Panc1 (cell line): ENCODE results near the gene SLC51B. TPM values are rescaled to one million over a fixed set of nuclear protein-coding genes. Genes with fewer than 3 reads are reported as not detected.

Source experiments
- ATAC-seq: fragments of 200-7000 bp; cut with Tn5 transposase; 2 replicates; pipeline ENCODE4 v1.9.1; 2020; ENCODE audit warnings: mild to moderate bottlenecking, moderate library complexity
- BruUV-seq: library from RNA; stranded (reverse); fragments of 400-500 nt; replicated peaks from 2 replicates; lab custom pipeline; 2021; lab: Mats Ljungman, UMichigan
- CTCF ChIA-PET: fragments of 300-600 bp; sonication (Branson Sonifier 250); formaldehyde crosslinking; loops from one replicate; lab custom pipeline; 2022; ENCODE audit warnings: antibody characterized with exemption; lab: Charles Lee
- POLR2A ChIA-PET: fragments of 300-600 bp; sonication (Branson Sonifier 250); formaldehyde crosslinking; loops from one replicate; lab custom pipeline; 2022; ENCODE audit warnings: antibody characterized with exemption; lab: Charles Lee
- DNase-seq: peaks from one replicate; pipeline ENCODE4 v3.0.0-alpha.2; 2010; ENCODE audit warnings: low read depth, low spot score
- H3K27ac ChIP-seq: 2 replicates; pipeline ENCODE4 v1.5.1; 2011; ENCODE audit warnings: mild to moderate bottlenecking, low read length, inconsistent platforms
- H3K27me3 ChIP-seq: fragments of 200-500 bp; sonication (Bioruptor generic); 2 replicates; pipeline ENCODE4 v1.6.0; 2014; ENCODE audit warnings: low read length, inconsistent platforms; ENCODE audit not compliant: control insufficient read depth, insufficient read depth
- H3K36me3 ChIP-seq: fragments of 200-500 bp; sonication (Bioruptor generic); 2 replicates; pipeline ENCODE4 v1.5.1; 2014; ENCODE audit warnings: inconsistent platforms, mild to moderate bottlenecking, low read length, moderate library complexity; ENCODE audit not compliant: control insufficient read depth, insufficient read depth
- H3K4me1 ChIP-seq: 2 replicates; pipeline ENCODE4 v1.5.1; 2011; ENCODE audit warnings: inconsistent platforms, mild to moderate bottlenecking, low read length, moderate library complexity; ENCODE audit not compliant: control insufficient read depth, insufficient read depth
- H3K4me3 ChIP-seq, 2 experiments: 2 replicates each; pipeline ENCODE4 v1.5.1; 2011 to 2012; ENCODE audit warnings: low read depth in 2 of 2, low read length in 2 of 2, mild to moderate bottlenecking in 2 of 2, inconsistent platforms in 1 of 2, moderate library complexity in 1 of 2
- H3K9me3 ChIP-seq: fragments of 200-500 bp; sonication (Bioruptor generic); 2 replicates; pipeline ENCODE4 v1.5.1; 2014; ENCODE audit warnings: low read depth, mild to moderate bottlenecking, inconsistent platforms, low read length, moderate library complexity; ENCODE audit not compliant: control insufficient read depth, insufficient read depth
- POLR2AphosphoS5 ChIP-seq: IDR thresholded peaks from 2 replicates; pipeline ENCODE4 v1.6.1; 2012; ENCODE audit warnings: mild to moderate bottlenecking, low read depth, low read length, moderate library complexity
- SIN3A ChIP-seq: IDR thresholded peaks from 2 replicates; pipeline ENCODE4 v1.6.1; 2012; ENCODE audit warnings: low read depth, mild to moderate bottlenecking, low read length, moderate library complexity, borderline replicate concordance; ENCODE audit not compliant: insufficient read depth
- TCF7L2 ChIP-seq: IDR thresholded peaks from 2 replicates; pipeline ENCODE4 v1.6.1; 2011; ENCODE audit warnings: mild to moderate bottlenecking, low read depth, low read length, inconsistent platforms
- in situ Hi-C: cut with HindIII; loops from 2 replicates; pipeline ENCODE4 v1.10.0; 2016; ENCODE audit warnings: low sequenced_read_pairs, low pct_unique_long_range_greater_than_20kb
- intact Hi-C: fragments of 100-400 bp; cut with micrococcal nuclease; formaldehyde crosslinking; loops from one replicate; pipeline ENCODE4 v1.10.0; 2022; ENCODE audit not compliant: unreplicated experiment
- total RNA-seq: library from RNA; stranded (reverse); gene quantifications from one replicate; pipeline ENCODE4 v1.2.1, GENCODE V29; 2021; ENCODE audit not compliant: unreplicated experiment
- TF ChIP-seq, protein P1 (sequence below), 2 experiments: IDR thresholded peaks; 2 replicates each; pipeline ENCODE4 v1.6.1; 2011 to 2012; ENCODE audit warnings: low read depth in 2 of 2, control low read depth in 1 of 2, low read length in 1 of 2, mild to moderate bottlenecking in 1 of 2, moderate library complexity in 1 of 2; ENCODE audit not compliant: insufficient read depth in 1 of 2
- TF ChIP-seq, protein P2 (sequence below): fragments of 450-650 bp; IDR thresholded peaks from 2 replicates; pipeline ENCODE4 v1.5.1; 2017; ENCODE audit warnings: mild to moderate bottlenecking

Gene SLC51B
- total RNA-seq, 1 experiment from 2014 or later = 0.51 TPM

DNA sequence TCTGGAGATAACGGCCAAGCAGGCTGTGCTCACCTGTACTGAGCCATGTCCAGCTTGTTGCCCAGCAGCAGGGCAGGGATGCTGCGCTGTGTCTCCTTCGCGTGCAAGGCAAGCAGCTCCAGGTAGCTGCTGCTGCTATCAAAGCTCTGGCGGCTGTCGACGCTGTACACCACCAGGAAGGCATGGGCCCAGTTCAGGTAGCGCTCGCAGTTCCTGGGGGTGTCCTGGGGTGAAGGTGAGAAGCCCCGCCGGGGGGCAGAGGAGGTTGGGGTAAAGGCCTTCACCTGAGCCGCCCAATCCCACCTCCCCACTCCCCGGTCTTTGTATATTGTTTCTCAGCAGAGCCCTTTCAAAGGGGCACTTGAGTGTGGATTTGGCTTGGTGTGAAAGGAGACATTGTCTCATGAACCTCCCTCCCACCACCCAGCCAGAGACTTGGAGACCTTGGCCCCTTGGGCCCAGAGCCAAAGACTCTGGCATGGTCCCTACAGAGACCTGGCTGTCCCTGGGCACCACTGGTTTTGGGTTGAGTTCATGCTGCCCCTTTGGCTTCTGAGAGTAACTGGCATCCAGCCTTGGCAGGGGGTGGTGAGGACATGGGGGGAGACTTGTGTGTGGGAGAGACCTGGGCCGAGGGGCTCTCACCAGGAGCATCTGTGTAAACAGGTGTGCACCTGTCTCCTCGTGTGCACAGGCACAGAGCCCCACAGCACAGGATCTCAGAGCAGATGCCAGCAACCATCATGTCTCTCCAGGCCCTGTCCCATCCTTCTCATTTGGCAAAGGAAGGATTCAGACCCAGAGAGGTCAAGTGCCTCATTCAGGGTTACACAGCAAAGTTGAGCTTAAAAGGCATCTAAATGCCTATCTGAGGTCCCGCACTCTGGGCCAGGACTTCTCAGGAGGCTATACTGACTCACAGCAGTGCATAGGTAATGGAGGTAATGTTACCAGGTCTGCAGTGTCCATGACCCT lies 13.5 kb downstream of the SLC51B start:
- Histone ChIP-seq H3K36me3 (no peaks in the 10 kb centered on the region), H3K4me3 (no peak overlapping the region), H3K9me3 (no peaks in the 10 kb centered on the region), H3K27ac (no peak overlapping the region), H3K4me1 (0 out of 2 replicates have a peak, but pooled peaks cover 5% of the 10 kb centered on the region), H3K27me3 (no peaks in the 10 kb centered on the region)
- TF ChIP-seq SIN3A (no peak), POLR2AphosphoS5 (no peak), TCF7L2 (no peak)
- TF ChIP-seq, protein P1, sequence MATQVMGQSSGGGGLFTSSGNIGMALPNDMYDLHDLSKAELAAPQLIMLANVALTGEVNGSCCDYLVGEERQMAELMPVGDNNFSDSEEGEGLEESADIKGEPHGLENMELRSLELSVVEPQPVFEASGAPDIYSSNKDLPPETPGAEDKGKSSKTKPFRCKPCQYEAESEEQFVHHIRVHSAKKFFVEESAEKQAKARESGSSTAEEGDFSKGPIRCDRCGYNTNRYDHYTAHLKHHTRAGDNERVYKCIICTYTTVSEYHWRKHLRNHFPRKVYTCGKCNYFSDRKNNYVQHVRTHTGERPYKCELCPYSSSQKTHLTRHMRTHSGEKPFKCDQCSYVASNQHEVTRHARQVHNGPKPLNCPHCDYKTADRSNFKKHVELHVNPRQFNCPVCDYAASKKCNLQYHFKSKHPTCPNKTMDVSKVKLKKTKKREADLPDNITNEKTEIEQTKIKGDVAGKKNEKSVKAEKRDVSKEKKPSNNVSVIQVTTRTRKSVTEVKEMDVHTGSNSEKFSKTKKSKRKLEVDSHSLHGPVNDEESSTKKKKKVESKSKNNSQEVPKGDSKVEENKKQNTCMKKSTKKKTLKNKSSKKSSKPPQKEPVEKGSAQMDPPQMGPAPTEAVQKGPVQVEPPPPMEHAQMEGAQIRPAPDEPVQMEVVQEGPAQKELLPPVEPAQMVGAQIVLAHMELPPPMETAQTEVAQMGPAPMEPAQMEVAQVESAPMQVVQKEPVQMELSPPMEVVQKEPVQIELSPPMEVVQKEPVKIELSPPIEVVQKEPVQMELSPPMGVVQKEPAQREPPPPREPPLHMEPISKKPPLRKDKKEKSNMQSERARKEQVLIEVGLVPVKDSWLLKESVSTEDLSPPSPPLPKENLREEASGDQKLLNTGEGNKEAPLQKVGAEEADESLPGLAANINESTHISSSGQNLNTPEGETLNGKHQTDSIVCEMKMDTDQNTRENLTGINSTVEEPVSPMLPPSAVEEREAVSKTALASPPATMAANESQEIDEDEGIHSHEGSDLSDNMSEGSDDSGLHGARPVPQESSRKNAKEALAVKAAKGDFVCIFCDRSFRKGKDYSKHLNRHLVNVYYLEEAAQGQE (IDR thresholded peaks at IDR 0.05; ENCODE audit: insufficient read depth in 1 of 2, low read depth in 2 of 2, low read length in 1 of 2) = no peak
- TF ChIP-seq, protein P2, sequence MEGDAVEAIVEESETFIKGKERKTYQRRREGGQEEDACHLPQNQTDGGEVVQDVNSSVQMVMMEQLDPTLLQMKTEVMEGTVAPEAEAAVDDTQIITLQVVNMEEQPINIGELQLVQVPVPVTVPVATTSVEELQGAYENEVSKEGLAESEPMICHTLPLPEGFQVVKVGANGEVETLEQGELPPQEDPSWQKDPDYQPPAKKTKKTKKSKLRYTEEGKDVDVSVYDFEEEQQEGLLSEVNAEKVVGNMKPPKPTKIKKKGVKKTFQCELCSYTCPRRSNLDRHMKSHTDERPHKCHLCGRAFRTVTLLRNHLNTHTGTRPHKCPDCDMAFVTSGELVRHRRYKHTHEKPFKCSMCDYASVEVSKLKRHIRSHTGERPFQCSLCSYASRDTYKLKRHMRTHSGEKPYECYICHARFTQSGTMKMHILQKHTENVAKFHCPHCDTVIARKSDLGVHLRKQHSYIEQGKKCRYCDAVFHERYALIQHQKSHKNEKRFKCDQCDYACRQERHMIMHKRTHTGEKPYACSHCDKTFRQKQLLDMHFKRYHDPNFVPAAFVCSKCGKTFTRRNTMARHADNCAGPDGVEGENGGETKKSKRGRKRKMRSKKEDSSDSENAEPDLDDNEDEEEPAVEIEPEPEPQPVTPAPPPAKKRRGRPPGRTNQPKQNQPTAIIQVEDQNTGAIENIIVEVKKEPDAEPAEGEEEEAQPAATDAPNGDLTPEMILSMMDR = no peak
- POLR2A ChIA-PET = no interaction called here
- no TSS peak for BruUV-seq
- intact Hi-C loops (no loop called here), in situ Hi-C loops (no loop called here)
- DNase-seq = no peak
- ATAC-seq = no peak
- CTCF ChIA-PET = no interaction called here

DNA sequence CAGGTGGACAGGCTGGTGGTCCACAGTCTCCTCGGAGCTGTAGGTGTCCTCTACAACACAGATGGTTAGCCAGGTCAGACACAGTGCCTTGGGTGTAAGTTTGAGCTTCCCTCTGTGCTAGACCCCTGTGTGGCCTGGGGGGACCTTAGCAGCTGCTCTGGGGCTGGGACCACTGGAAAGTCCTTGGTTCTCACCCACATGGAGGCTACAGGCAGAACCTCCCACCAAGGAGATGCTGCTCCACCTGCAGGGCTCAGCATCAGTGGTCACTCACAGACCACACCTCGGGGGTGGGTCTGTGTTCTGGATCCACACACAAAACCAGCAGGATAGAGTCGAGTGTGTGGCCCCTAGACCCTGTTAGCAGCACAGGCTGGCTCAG lies 14.2 kb downstream of the SLC51B start:
- Histone ChIP-seq H3K4me3 (no peak overlapping the region), H3K4me1 (0 out of 2 replicates have a peak, but pooled peaks cover 5% of the 10 kb centered on the region), H3K9me3 (no peaks in the 10 kb centered on the region), H3K36me3 (no peaks in the 10 kb centered on the region), H3K27ac (no peak overlapping the region), H3K27me3 (no peaks in the 10 kb centered on the region)
- TF ChIP-seq, protein P1 (IDR thresholded peaks at IDR 0.05; ENCODE audit: insufficient read depth in 1 of 2, low read depth in 2 of 2, low read length in 1 of 2) = no peak
- TF ChIP-seq TCF7L2 (no peak), SIN3A (no peak), POLR2AphosphoS5 (no peak)
- TF ChIP-seq, protein P2 = no peak
- in situ Hi-C loops = no loop called here
- intact Hi-C loops = no loop called here
- ChIA-PET CTCF (interaction anchor here (0.6 kb wide), 1 partner anchor 9 kb away, joined by 5 read pairs; no protein-coding TSS in a partner anchor), POLR2A (no interaction called here)
- no TSS peak for BruUV-seq
- no peak for DNase-seq
- no peak for ATAC-seq
